ENCODE measurements around the gene ABRAXAS1.

DNA sequence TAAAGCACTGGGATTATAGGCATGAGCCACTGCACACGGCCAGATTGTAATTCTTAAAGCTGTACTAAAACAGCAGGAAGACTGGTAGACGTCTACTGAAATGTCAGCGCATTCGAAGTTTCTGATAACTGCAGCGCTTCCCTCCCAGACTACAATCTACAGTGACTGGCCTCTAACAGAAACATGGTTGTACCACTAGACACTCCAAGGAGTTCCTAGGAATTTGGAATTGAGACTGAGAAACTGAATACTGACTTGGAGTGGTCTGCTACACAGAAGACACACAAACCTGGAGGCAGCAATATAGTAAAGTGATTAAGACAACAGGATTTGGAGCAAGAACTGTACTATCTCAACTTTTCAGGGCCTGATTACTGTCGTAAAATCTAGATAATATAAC lies 30.2 kb downstream of the ABRAXAS1 start:
- TF ChIP-seq, protein P1, sequence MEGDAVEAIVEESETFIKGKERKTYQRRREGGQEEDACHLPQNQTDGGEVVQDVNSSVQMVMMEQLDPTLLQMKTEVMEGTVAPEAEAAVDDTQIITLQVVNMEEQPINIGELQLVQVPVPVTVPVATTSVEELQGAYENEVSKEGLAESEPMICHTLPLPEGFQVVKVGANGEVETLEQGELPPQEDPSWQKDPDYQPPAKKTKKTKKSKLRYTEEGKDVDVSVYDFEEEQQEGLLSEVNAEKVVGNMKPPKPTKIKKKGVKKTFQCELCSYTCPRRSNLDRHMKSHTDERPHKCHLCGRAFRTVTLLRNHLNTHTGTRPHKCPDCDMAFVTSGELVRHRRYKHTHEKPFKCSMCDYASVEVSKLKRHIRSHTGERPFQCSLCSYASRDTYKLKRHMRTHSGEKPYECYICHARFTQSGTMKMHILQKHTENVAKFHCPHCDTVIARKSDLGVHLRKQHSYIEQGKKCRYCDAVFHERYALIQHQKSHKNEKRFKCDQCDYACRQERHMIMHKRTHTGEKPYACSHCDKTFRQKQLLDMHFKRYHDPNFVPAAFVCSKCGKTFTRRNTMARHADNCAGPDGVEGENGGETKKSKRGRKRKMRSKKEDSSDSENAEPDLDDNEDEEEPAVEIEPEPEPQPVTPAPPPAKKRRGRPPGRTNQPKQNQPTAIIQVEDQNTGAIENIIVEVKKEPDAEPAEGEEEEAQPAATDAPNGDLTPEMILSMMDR (IDR thresholded peaks at IDR 0.05), result no peak
- no peak for TF ChIP-seq EZH2 (IDR thresholded peaks at IDR 0.05; ENCODE audit: borderline replicate concordance, insufficient read depth, low read depth, low read length, poor library complexity, severe bottlenecking)
